ENCODE results near the gene ASIC4.

DNA sequence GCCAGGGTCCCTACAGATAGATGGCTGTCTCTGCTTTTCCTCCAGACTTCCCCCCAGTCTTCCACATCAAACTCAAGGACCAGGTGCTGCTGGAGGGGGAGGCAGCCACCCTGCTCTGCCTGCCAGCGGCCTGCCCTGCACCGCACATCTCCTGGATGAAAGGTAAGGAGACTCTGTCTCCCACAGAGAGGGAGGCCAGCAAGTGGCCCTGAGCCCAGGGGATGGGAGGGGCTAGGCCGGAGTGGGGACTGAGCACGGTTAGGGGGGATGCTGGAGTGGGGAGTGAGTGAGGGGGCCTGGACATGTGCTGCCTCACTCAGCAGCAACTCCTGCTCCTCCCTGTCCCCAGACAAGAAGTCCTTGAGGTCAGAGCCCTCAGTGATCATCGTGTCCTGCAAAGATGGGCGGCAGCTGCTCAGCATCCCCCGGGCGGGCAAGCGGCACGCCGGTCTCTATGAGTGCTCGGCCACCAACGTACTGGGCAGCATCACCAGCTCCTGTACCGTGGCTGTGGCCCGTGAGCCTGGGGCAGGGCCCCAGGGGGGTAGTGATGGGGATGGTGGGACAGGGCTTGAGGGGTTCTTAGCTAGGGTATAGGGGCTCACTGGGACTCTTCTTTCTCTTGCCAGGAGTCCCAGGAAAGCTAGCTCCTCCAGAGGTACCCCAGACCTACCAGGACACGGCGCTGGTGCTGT, 26.0 kb upstream of the ASIC4 start:
- TF ChIP-seq, protein P1, sequence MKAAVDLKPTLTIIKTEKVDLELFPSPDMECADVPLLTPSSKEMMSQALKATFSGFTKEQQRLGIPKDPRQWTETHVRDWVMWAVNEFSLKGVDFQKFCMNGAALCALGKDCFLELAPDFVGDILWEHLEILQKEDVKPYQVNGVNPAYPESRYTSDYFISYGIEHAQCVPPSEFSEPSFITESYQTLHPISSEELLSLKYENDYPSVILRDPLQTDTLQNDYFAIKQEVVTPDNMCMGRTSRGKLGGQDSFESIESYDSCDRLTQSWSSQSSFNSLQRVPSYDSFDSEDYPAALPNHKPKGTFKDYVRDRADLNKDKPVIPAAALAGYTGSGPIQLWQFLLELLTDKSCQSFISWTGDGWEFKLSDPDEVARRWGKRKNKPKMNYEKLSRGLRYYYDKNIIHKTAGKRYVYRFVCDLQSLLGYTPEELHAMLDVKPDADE (IDR thresholded peaks at IDR 0.05) = no peak
- TF ChIP-seq ZNF114 (CRISPR knock-in tag; IDR thresholded peaks at IDR 0.05) (no peak), EZH2 (IDR thresholded peaks at IDR 0.05; ENCODE audit: low read depth, unreplicated experiment) (no peak), EZH2phosphoT487 (IDR thresholded peaks at IDR 0.05; ENCODE audit: unreplicated experiment) (no peak), POLR2AphosphoS5 (IDR thresholded peaks at IDR 0.05; ENCODE audit: low read depth) (no peak), CREB1 (CRISPR knock-in tag; IDR thresholded peaks at IDR 0.05; ENCODE audit: low read depth) (no peak), JUNB (IDR thresholded peaks at IDR 0.05; ENCODE audit: unreplicated experiment) (no peak), STAT1 (IDR thresholded peaks at IDR 0.05; ENCODE audit: unreplicated experiment) (no peak), NANOG (IDR thresholded peaks at IDR 0.05; ENCODE audit: borderline replicate concordance) (no peak)
- TF ChIP-seq, protein P2, sequence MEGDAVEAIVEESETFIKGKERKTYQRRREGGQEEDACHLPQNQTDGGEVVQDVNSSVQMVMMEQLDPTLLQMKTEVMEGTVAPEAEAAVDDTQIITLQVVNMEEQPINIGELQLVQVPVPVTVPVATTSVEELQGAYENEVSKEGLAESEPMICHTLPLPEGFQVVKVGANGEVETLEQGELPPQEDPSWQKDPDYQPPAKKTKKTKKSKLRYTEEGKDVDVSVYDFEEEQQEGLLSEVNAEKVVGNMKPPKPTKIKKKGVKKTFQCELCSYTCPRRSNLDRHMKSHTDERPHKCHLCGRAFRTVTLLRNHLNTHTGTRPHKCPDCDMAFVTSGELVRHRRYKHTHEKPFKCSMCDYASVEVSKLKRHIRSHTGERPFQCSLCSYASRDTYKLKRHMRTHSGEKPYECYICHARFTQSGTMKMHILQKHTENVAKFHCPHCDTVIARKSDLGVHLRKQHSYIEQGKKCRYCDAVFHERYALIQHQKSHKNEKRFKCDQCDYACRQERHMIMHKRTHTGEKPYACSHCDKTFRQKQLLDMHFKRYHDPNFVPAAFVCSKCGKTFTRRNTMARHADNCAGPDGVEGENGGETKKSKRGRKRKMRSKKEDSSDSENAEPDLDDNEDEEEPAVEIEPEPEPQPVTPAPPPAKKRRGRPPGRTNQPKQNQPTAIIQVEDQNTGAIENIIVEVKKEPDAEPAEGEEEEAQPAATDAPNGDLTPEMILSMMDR (conservative IDR thresholded peaks at IDR 0.05; ENCODE audit: low read depth in 2 of 2) = no peak
- TF ChIP-seq, protein P3, sequence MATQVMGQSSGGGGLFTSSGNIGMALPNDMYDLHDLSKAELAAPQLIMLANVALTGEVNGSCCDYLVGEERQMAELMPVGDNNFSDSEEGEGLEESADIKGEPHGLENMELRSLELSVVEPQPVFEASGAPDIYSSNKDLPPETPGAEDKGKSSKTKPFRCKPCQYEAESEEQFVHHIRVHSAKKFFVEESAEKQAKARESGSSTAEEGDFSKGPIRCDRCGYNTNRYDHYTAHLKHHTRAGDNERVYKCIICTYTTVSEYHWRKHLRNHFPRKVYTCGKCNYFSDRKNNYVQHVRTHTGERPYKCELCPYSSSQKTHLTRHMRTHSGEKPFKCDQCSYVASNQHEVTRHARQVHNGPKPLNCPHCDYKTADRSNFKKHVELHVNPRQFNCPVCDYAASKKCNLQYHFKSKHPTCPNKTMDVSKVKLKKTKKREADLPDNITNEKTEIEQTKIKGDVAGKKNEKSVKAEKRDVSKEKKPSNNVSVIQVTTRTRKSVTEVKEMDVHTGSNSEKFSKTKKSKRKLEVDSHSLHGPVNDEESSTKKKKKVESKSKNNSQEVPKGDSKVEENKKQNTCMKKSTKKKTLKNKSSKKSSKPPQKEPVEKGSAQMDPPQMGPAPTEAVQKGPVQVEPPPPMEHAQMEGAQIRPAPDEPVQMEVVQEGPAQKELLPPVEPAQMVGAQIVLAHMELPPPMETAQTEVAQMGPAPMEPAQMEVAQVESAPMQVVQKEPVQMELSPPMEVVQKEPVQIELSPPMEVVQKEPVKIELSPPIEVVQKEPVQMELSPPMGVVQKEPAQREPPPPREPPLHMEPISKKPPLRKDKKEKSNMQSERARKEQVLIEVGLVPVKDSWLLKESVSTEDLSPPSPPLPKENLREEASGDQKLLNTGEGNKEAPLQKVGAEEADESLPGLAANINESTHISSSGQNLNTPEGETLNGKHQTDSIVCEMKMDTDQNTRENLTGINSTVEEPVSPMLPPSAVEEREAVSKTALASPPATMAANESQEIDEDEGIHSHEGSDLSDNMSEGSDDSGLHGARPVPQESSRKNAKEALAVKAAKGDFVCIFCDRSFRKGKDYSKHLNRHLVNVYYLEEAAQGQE (IDR thresholded peaks at IDR 0.05; ENCODE audit: unreplicated experiment) = no peak
- TF ChIP-seq, protein P4, sequence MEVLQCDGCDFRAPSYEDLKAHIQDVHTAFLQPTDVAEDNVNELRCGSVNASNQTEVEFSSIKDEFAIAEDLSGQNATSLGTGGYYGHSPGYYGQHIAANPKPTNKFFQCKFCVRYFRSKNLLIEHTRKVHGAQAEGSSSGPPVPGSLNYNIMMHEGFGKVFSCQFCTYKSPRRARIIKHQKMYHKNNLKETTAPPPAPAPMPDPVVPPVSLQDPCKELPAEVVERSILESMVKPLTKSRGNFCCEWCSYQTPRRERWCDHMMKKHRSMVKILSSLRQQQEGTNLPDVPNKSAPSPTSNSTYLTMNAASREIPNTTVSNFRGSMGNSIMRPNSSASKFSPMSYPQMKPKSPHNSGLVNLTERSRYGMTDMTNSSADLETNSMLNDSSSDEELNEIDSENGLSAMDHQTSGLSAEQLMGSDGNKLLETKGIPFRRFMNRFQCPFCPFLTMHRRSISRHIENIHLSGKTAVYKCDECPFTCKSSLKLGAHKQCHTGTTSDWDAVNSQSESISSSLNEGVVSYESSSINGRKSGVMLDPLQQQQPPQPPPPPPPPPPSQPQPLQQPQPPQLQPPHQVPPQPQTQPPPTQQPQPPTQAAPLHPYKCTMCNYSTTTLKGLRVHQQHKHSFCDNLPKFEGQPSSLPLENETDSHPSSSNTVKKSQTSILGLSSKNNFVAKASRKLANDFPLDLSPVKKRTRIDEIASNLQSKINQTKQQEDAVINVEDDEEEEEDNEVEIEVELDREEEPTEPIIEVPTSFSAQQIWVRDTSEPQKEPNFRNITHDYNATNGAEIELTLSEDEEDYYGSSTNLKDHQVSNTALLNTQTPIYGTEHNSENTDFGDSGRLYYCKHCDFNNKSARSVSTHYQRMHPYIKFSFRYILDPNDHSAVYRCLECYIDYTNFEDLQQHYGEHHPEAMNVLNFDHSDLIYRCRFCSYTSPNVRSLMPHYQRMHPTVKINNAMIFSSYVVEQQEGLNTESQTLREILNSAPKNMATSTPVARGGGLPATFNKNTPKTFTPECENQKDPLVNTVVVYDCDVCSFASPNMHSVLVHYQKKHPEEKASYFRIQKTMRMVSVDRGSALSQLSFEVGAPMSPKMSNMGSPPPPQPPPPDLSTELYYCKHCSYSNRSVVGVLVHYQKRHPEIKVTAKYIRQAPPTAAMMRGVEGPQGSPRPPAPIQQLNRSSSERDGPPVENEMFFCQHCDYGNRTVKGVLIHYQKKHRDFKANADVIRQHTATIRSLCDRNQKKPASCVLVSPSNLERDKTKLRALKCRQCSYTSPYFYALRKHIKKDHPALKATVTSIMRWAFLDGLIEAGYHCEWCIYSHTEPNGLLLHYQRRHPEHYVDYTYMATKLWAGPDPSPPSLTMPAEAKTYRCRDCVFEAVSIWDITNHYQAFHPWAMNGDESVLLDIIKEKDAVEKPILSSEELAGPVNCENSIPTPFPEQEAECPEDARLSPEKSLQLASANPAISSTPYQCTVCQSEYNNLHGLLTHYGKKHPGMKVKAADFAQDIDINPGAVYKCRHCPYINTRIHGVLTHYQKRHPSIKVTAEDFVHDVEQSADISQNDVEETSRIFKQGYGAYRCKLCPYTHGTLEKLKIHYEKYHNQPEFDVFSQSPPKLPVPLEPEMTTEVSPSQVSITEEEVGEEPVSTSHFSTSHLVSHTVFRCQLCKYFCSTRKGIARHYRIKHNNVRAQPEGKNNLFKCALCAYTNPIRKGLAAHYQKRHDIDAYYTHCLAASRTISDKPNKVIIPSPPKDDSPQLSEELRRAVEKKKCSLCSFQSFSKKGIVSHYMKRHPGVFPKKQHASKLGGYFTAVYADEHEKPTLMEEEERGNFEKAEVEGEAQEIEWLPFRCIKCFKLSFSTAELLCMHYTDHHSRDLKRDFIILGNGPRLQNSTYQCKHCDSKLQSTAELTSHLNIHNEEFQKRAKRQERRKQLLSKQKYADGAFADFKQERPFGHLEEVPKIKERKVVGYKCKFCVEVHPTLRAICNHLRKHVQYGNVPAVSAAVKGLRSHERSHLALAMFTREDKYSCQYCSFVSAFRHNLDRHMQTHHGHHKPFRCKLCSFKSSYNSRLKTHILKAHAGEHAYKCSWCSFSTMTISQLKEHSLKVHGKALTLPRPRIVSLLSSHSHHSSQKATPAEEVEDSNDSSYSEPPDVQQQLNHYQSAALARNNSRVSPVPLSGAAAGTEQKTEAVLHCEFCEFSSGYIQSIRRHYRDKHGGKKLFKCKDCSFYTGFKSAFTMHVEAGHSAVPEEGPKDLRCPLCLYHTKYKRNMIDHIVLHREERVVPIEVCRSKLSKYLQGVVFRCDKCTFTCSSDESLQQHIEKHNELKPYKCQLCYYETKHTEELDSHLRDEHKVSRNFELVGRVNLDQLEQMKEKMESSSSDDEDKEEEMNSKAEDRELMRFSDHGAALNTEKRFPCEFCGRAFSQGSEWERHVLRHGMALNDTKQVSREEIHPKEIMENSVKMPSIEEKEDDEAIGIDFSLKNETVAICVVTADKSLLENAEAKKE (CRISPR knock-in tag; IDR thresholded peaks at IDR 0.05) = no peak
